SK-N-MC (cell line): ENCODE data around the gene ATRNL1.

Experiments
- DNase-seq: peaks from one replicate; pipeline ENCODE4 v3.0.0-alpha.2; 2011; ENCODE audit warnings: low read depth, low spot score
- H3K27ac ChIP-seq: fragments of 200-600 bp; sonication (generic); 2 replicates; pipeline ENCODE4 v1.5.1; 2016; ENCODE audit warnings: mixed run types
- H3K36me3 ChIP-seq: fragments of 200-600 bp; sonication (generic); 2 replicates; pipeline ENCODE4 v1.6.1; 2017; ENCODE audit warnings: antibody characterized with exemption, low read length, mixed read lengths; ENCODE audit not compliant: insufficient read depth
- H3K4me3 ChIP-seq: fragments of 200-600 bp; sonication (generic); 2 replicates; pipeline ENCODE4 v1.5.1; 2016
- H3K9ac ChIP-seq: fragments of 200-600 bp; sonication (generic); 2 replicates; pipeline ENCODE4 v1.8.0; 2017; ENCODE audit warnings: mixed run types, mixed read lengths; ENCODE audit not compliant: insufficient read length
- H3K9me3 ChIP-seq: fragments of 200-600 bp; sonication (generic); 2 replicates; pipeline ENCODE4 v1.6.1; 2017; ENCODE audit warnings: low read depth, mild to moderate bottlenecking, antibody characterized with exemption, low read length, moderate library complexity, mixed read lengths
- EZH2 ChIP-seq: fragments of 200-600 bp; sonication (generic); IDR thresholded peaks from one replicate; pipeline ENCODE4 v1.6.1; 2017; ENCODE audit warnings: antibody characterized with exemption
- FOXP2 ChIP-seq: optimal IDR thresholded peaks from 2 replicates; pipeline ENCODE3; 2011; ENCODE audit warnings: mild to moderate bottlenecking, moderate library complexity; ENCODE audit not compliant: insufficient read depth; ENCODE audit errors: extremely low read length, control extremely low read depth
- POLR2AphosphoS5 ChIP-seq: IDR thresholded peaks from 2 replicates; pipeline ENCODE4 v1.6.1; 2012; ENCODE audit warnings: mild to moderate bottlenecking, low read depth, low read length, borderline replicate concordance

The ATRNL1 gene

DNA sequence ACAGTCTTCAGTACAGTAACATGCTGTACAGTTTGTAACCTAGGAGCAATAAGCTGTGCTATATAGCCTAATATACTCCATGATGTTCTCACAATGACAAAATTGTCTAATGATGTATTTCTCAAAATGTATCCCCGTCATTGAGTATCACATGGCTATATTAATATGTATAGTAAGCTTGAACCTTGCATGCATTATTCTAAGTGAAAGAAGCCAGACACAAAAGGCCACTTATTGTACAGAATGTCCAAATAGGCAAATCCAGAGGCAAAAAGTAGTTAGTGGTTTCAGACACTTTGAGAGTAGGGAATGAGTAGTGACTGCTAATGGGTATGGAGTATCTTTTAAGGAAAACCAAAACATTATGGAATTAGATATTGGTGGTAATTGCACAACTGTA lies 545.1 kb downstream of the ATRNL1 start:
- DNase-seq, result no peak
- TF ChIP-seq FOXP2 (no peak), POLR2AphosphoS5 (no peak), EZH2 (no peak)
- Histone ChIP-seq H3K9ac (no peak overlapping the region), H3K36me3 (no peaks in the 10 kb centered on the region), H3K4me3 (no peak overlapping the region), H3K9me3 (no peaks in the 10 kb centered on the region), H3K27ac (no peak overlapping the region)

- Histone ChIP-seq H3K36me3 (no peaks in the 10 kb centered on the region), H3K9me3 (no peaks in the 10 kb centered on the region)
- TF ChIP-seq POLR2AphosphoS5 (no peak), FOXP2 (no peak)
These were observed 556.1 kb downstream of the ATRNL1 start for GRCh38 chr10:115649217-115649616.

DNA sequence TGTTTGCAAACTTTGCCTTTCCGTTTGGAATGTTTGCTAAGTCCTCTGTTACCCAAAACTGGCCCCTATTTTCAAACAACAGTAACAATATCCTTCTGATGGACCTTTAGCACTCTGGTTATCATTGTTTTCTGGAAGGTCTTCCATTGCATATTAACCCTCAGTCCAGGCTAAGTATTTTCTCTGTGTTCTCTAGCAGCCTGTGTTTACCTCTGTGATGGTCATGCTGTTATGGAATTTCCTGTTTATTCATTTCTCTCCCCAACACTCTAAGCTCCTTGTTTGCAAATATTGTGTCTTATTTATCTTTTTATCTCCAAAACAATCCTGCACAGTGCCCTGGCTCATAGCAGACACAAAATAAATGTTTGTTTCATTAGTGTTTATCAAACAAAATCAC lies 560.3 kb downstream of the ATRNL1 start:
- no peak for TF ChIP-seq POLR2AphosphoS5
- TF ChIP-seq EZH2, result no peak
- H3K9me3 ChIP-seq, result no peaks in the 10 kb centered on the region
- H3K36me3 ChIP-seq, result no peaks in the 10 kb centered on the region
- no peak overlapping the region for H3K27ac ChIP-seq
- no peak overlapping the region for H3K9ac ChIP-seq
- no peak for DNase-seq
- no peak overlapping the region for H3K4me3 ChIP-seq

More at GRCh38 chr10:115649217-115649616, 556.1 kb downstream of the ATRNL1 start:
- DNase-seq, result no peak
- H3K27ac ChIP-seq, result no peak overlapping the region
- no peak overlapping the region for H3K9ac ChIP-seq
- H3K4me3 ChIP-seq, result no peak overlapping the region

DNA sequence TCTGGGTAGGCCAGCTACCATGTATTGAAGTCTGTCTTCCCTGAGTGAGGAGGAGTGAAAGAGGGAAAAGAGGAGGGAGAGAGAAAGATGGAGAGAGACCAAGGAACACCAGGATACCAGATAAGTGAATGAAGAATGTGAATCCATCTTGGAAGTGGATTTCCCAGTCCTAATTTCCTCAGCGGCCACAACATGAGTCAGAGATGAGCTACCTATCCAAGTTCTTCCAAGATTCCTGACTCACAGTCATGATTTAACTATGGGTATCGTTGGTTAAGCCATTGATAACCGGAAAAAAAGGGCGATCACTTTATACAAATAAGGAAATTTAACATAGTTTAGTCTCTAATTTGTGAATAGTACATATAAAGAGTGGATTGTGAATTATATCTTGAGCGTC lies 561.8 kb downstream of the ATRNL1 start:
- no peak overlapping the region for H3K9ac ChIP-seq
- TF ChIP-seq POLR2AphosphoS5 (no peak), FOXP2 (no peak), EZH2 (no peak)
- H3K9me3 ChIP-seq, result no peaks in the 10 kb centered on the region
- DNase-seq, result no peak
- H3K27ac ChIP-seq, result no peak overlapping the region
- no peak overlapping the region for H3K4me3 ChIP-seq
- no peaks in the 10 kb centered on the region for H3K36me3 ChIP-seq

GRCh38 chr10:115657161-115657860 lies 564.1 kb downstream of the ATRNL1 start:
- Histone ChIP-seq H3K4me3 (no peak overlapping the region), H3K36me3 (no peaks in the 10 kb centered on the region), H3K9me3 (no peaks in the 10 kb centered on the region), H3K27ac (no peak overlapping the region), H3K9ac (no peak overlapping the region)
- no peak for TF ChIP-seq EZH2
- no peak for TF ChIP-seq POLR2AphosphoS5
- TF ChIP-seq FOXP2, result no peak
- no peak for DNase-seq

GRCh38 chr10:115659616-115660015 lies 566.5 kb downstream of the ATRNL1 start:
- no peak for TF ChIP-seq POLR2AphosphoS5
- TF ChIP-seq FOXP2, result no peak
- no peak for TF ChIP-seq EZH2
- no peak overlapping the region for H3K9ac ChIP-seq
- no peak overlapping the region for H3K4me3 ChIP-seq

GRCh38 chr10:115660391-115660790 lies 567.2 kb downstream of the ATRNL1 start:
- no peak for DNase-seq
- Histone ChIP-seq H3K4me3 (no peak overlapping the region), H3K27ac (no peak overlapping the region), H3K36me3 (no peaks in the 10 kb centered on the region), H3K9ac (no peak overlapping the region), H3K9me3 (no peaks in the 10 kb centered on the region)
- no peak for TF ChIP-seq FOXP2

More at GRCh38 chr10:115659616-115660015, 566.5 kb downstream of the ATRNL1 start:
- Histone ChIP-seq H3K9me3 (no peaks in the 10 kb centered on the region), H3K27ac (no peak overlapping the region), H3K36me3 (no peaks in the 10 kb centered on the region)
- no peak for DNase-seq

- no peaks in the 10 kb centered on the region for H3K9me3 ChIP-seq
- H3K9ac ChIP-seq, result no peak overlapping the region
- H3K36me3 ChIP-seq, result no peaks in the 10 kb centered on the region
- no peak overlapping the region for H3K27ac ChIP-seq
- H3K4me3 ChIP-seq, result no peak overlapping the region
- no peak for TF ChIP-seq POLR2AphosphoS5
- no peak for TF ChIP-seq FOXP2
- TF ChIP-seq EZH2, result no peak
- no peak for DNase-seq
These were observed 569.3 kb downstream of the ATRNL1 start for GRCh38 chr10:115662422-115662821.

GRCh38 chr10:115665549-115665948 lies 572.4 kb downstream of the ATRNL1 start:
- no peak for DNase-seq
- H3K27ac ChIP-seq, result no peak overlapping the region
- TF ChIP-seq FOXP2 (no peak), EZH2 (no peak), POLR2AphosphoS5 (no peak)
- no peaks in the 10 kb centered on the region for H3K9me3 ChIP-seq
- H3K36me3 ChIP-seq, result no peaks in the 10 kb centered on the region
- no peak overlapping the region for H3K4me3 ChIP-seq
- no peak overlapping the region for H3K9ac ChIP-seq
